HG02870 (cell line): ENCODE results near the gene FAM240A.
A peak's percentile ranks its signal among the peaks of the same experiment; 100 is the strongest.

Source experiments
- ATAC-seq: cut with Tn5 transposase; IDR thresholded peaks from one replicate; pipeline ENCODE4 v1.9.1; 2021; ENCODE audit warnings: mild to moderate bottlenecking, moderate library complexity; ENCODE audit not compliant: unreplicated experiment

Gene FAM240A

GRCh38 chr3:46624975-46625490 is 12.7 kb downstream of the FAM240A start:
- ATAC-seq = no peak

GRCh38 chr3:46626039-46626438 is 13.7 kb downstream of the FAM240A start:
- no peak for ATAC-seq

GRCh38 chr3:46627078-46627477 is 14.8 kb downstream of the FAM240A start:
- no peak for ATAC-seq

DNA sequence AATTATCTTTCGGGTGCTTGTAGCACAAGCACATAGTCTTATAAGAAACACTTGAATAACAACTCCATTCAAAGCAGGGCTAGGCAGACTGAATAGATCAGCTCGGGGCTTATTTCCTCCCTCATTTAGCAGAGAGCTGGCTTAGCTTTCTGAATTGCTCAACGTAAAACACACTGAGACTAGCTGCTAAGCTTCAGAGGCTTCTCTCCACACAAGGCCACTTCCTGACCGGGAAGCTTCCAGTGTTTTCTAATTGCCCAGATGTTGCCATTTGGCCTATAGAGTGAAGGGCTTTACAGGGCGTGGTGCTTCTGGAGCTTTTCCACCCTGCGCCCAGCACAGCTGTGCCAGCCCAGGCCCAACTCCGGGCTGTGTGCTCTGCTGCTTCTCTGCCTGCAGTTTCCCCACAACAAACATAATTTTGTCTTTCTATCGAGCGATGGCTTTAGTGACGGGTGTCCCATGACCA is 16.6 kb downstream of the FAM240A start:
- ATAC-seq = no peak

- ATAC-seq = peak; percentile 57
Measured at GRCh38 chr3:46629551-46630517, 17.5 kb downstream of the FAM240A start.

DNA sequence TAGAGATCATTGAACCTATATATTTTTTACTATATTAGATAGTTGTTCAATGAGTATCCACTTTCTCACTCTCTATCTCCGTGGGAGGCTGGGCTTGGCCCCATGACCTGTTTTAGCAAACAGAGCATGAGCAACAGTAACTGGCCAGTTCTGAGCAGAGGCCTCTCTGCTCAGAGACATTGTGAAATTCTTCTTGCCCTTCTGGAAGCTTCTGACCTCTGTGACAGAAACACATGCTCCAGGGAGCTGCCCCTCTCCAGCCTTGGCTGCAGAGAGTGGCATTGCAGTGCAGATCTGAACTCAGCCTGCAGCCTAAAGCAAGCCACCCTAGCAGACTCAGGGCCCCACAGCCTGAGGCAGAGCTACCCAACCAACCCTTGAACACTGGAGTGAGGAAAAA is 20.5 kb downstream of the FAM240A start:
- ATAC-seq = no peak

DNA sequence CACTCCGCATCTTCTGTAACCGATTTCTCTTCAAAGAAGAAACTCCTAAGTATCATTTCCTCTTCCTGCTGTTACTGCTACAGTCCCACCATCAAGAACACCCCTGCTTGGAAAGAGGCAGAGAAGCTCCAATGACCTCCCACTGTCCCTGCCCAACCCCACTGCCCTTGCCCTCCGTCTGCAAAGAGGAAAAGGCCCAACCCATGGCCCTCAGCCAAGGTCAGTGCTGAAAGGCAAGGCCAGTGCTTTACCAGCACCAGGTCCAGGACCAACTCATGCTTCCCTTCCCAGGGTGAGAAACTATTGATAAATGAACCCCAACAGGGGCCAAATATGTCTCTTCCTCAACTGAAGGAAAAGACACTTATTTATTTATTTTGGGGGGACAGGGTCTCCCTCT is 22.5 kb downstream of the FAM240A start:
- ATAC-seq = no peak

DNA sequence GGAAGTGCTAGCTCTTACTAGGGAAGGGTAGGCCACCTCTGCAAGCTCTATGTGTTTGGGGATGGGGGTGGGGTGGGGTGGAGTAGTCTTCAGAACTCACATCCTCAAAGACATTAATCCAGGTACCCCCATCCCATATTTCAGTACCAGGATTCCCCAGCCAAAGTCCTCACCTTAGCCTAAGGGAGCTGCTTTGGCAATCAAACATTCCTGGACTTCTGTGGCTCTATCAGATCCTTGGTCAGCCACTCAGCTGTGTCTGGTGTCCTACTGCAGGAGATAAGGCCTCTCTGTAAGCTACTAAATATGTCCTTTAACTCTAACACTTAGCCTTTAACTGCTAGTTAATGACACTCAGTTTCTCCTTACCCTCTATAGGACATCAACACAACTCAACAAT is 26.9 kb downstream of the FAM240A start:
- no peak for ATAC-seq

DNA sequence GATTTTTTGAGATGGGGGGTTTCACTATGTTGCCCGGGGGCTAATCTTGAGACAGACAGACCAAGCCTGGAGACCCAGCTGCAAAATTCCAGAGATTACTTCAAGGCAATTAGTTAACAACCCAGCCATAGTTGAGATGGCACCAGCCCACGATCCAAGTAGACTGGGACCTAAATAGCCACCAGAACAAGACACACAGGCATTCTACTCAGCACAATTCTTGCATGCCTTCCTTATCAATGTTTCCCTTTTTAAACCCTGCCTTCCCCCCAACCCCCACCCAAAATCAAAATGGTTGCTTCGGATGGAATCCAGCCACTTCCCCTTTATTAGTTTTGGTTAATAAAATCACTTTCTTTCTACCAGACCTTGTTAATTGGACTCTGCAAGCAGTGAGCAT is 28.6 kb downstream of the FAM240A start:
- no peak for ATAC-seq

- ATAC-seq = no peak
Measured at GRCh38 chr3:46642971-46643370, 30.6 kb downstream of the FAM240A start.

GRCh38 chr3:46643701-46644100 is 31.4 kb downstream of the FAM240A start:
- no peak for ATAC-seq

GRCh38 chr3:46646700-46647099 is 34.4 kb downstream of the FAM240A start:
- ATAC-seq = no peak

- no peak for ATAC-seq
Measured at GRCh38 chr3:46648096-46648495, 35.8 kb downstream of the FAM240A start.

DNA sequence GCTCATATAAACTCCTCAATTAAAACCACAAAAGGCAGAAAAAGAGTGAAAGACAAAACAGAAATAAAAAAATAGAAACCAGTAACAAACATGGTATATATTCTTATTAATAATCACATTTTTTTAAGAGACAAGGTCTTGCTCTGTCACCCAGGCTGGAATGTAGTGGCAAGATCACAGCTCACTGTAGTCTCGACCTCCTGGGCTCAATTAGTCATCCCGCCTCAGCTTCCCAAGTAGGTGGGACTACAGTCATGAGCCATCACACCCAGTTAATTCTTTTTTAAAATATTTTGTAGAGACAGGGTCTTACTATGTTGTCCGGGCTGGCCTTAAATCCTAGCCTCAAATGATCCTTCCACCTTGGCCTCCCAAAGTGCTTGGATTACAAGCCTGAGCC is 37.1 kb downstream of the FAM240A start:
- no peak for ATAC-seq

GRCh38 chr3:46651084-46651483 is 38.8 kb downstream of the FAM240A start:
- no peak for ATAC-seq

DNA sequence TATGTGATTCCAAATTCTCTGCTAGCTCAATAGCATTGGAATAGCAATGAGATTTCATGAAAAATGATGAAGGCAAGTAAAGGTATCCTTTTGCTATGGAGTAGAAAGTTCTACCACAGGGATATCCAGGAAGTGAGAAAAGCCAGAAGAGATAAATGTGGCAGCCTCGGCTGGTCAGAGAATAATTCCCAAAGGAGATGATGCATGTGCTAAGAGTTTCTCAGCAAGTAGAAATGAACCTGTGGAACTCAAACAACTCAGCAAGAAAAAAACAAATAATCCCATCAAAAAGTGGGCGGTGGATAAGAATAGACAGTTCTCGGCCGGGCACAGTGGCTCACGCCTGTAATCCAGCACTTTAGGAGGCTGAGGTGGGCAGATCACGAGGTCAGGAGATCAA is 42.9 kb downstream of the FAM240A start:
- no peak for ATAC-seq

DNA sequence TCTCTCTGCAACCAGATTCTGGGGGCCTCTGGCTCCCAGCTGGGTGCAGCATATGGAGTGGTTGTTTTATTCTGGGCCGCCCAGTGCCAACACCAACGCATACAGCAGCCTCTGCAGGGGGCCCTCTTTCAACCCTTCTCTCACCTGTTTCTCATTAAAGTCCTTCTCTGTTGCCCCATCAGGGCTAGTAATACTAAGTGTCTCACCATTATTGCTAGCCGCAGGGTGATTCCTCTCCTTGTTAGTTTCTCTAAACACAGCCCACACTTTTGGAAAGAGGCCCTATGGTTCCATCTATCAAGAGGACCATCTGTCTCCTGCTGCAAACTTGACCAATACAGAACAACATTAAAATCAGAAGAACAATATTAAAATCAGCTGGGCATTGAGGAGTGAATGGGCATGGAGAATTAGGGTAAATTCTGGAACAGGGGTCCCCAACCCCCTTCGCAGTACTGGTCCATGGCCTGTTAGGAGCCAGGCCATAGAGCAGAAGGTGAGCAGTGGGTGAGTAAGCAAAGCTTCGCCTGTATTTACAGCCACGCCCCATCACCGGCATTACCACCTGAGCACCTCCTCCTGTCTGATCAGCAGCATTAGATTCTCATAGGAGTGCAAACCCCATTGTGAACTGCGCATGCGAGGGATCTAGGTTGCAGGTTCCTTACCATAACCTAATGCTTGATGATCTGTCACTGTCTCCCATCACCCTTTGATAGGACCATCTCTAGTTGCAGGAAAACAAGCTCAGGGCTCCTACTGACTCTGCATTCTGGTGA is 44.6 kb downstream of the FAM240A start:
- no peak for ATAC-seq

DNA sequence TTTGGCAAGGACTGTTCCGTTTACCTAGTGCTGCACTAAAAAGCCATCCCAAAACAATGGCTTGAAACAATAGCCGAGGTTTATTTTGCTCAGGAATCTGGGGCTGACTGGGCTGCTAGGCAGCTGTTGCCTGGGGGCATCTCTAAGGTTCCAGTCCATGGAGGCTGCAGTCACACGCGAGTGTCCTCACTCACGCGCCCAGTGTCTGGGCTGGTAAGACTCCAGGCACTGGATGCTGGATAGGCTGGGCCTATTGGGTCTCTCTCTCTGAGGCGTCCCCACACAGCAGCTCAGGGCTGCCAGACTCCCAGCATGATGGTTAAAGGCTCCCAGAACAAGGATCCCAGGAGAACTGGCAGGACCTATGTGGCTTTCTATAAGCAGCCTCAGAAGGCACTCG is 47.0 kb downstream of the FAM240A start:
- ATAC-seq = no peak

DNA sequence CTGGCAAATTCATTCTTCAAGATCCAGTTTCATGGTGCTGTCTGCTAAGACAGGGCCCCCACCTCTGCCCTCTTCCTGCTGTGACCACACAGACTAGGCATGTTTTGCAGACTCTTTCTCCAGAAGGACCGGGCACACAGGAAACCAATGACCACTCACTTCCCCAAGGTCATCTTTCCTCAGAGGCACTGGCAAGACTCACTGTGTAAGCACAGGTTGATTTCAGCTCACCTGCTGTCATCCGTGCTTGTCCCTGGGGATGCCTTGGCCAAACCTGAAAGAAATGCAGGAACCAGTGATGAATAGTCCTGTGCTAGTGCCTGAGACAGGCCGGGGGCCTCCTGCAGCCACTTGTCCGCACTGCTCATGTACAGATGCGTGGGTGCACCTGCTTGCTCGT is 47.7 kb downstream of the FAM240A start:
- ATAC-seq = no peak

GRCh38 chr3:46660543-46661523 is 48.5 kb downstream of the FAM240A start:
- no peak for ATAC-seq
